ENCODE measurements around the gene PAK2. TPM values are rescaled to one million over a fixed set of nuclear protein-coding genes. Genes with fewer than 3 reads are reported as not detected.

PAK2 gene
- total and polyA plus RNA-seq, 2 of the 4 experiments (the other 2 are of a cell fraction) = 31.8 to 36.0 TPM

DNA sequence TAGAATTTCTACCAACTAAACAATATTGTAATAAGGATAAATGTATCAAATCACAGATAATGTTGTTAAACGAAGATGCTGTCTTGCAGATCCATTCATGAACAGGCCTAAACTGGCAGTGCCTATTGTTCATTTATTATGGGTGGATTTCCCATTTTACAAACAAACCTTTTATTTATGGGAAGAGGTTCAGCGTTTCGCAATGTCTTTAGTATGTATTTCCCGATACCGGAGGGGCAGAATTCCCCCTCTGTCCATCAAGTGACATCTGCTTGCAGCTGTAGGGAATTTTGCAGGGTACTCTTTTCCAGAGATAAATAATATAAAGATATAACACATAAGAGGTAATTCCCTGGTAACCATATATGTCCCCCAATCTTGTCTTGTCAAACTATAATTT is 33.3 kb upstream of the PAK2 start:
- DNase-seq (no peak), ATAC-seq (ENCODE audit: low read depth) (no peak)
- no CpG with 5 or more reads among the region's 5 CpGs for WGBS, 2 experiments (ENCODE audit: extremely low coverage in 2 of 2, insufficient read length in 1 of 2)
- no peak overlapping the region for H2AK9ac ChIP-seq (replicated peaks; ENCODE audit: low read depth, low read length, poor library complexity)
- H2AFZ ChIP-seq (replicated peaks; ENCODE audit: low read length, poor library complexity) = no peak overlapping the region
- no peak overlapping the region for H3K4me3 ChIP-seq (ENCODE audit: insufficient read depth, low read depth, low read length)
- intact Hi-C loops (cut with micrococcal nuclease) (no loop called here), in situ Hi-C loops (cut with MboI; ENCODE audit: low sequenced_read_pairs) (no loop called here), dilution Hi-C loops (cut with HindIII; ENCODE audit: low sequenced_read_pairs, unreplicated experiment) (no loop called here)
- no TSS peak for BruUV-seq (replicated peaks)
- POLR2A ChIA-PET (ENCODE audit: unreplicated experiment) = no interaction called here
- no peaks in the 10 kb centered on the region for H3K27me3 ChIP-seq (ENCODE audit: control insufficient read depth, insufficient read depth, low read length)
- H3K56ac ChIP-seq (ENCODE audit: extremely low read depth, insufficient read depth, low read length) = no peak overlapping the region
- no peak overlapping the region for H3K27ac ChIP-seq (ENCODE audit: insufficient read depth, low read length)
- H3K79me1 ChIP-seq (ENCODE audit: low read depth in 1 of 2, low read length in 2 of 2) = 0 out of 4 replicates have a peak, but pooled peaks cover 0 to 2% of the 10 kb centered on the region in 2 experiments
- no peak overlapping the region for H3K9ac ChIP-seq (ENCODE audit: low read depth, low read length)
- no peak overlapping the region for H3K4me2 ChIP-seq (ENCODE audit: low read depth, low read length)
- H2BK5ac ChIP-seq (ENCODE audit: low read depth, low read length, poor library complexity, severe bottlenecking) = no peak overlapping the region
- H2BK120ac ChIP-seq (ENCODE audit: low read depth, low read length) = no peak overlapping the region
- H4K5ac ChIP-seq (ENCODE audit: low read depth, low read length) = no peak overlapping the region
- no peak overlapping the region for H2BK20ac ChIP-seq (ENCODE audit: low read depth, low read length)
- H3K14ac ChIP-seq (replicated peaks; ENCODE audit: low read depth, low read length) = no peak overlapping the region
- no peaks in the 10 kb centered on the region for H3K9me3 ChIP-seq (ENCODE audit: control insufficient read depth, insufficient read depth, low read length)
- H3K4ac ChIP-seq (ENCODE audit: low read depth, low read length) = no peak overlapping the region
- no peaks in the 10 kb centered on the region for H3K36me3 ChIP-seq (ENCODE audit: control insufficient read depth, insufficient read depth, low read length)
- H4K91ac ChIP-seq (ENCODE audit: insufficient read depth, low read depth, low read length) = no peak overlapping the region
- CTCF ChIA-PET = no interaction called here
- TF ChIP-seq RCOR1 (IDR thresholded peaks at IDR 0.05; ENCODE audit: insufficient replicate concordance, low read length) = no peak
- peak; percentile 38 for TF ChIP-seq CEBPB (IDR thresholded peaks at IDR 0.05; ENCODE audit: low read depth, low read length)
- no peaks in the 10 kb centered on the region for H3K4me1 ChIP-seq (ENCODE audit: control insufficient read depth, insufficient read depth, low read length)
- no peak overlapping the region for H2BK15ac ChIP-seq (ENCODE audit: low read depth, low read length)
- no peak overlapping the region for H2AK5ac ChIP-seq (ENCODE audit: low read depth, low read length)
- no peaks in the 10 kb centered on the region for H4K20me1 ChIP-seq (ENCODE audit: insufficient read depth, low read length)
- H4K8ac ChIP-seq (ENCODE audit: low read depth in 2 of 2, low read length in 2 of 2) = no peak overlapping the region
- H3K9me1 ChIP-seq (ENCODE audit: insufficient read depth, low read length) = no peaks in the 10 kb centered on the region
- no peak overlapping the region for H3K18ac ChIP-seq (ENCODE audit: low read depth, low read length)
- no peak overlapping the region for H3K23ac ChIP-seq (ENCODE audit: low read depth, low read length)
